ENCODE measurements around the gene MANSC1.

MANSC1 gene

DNA sequence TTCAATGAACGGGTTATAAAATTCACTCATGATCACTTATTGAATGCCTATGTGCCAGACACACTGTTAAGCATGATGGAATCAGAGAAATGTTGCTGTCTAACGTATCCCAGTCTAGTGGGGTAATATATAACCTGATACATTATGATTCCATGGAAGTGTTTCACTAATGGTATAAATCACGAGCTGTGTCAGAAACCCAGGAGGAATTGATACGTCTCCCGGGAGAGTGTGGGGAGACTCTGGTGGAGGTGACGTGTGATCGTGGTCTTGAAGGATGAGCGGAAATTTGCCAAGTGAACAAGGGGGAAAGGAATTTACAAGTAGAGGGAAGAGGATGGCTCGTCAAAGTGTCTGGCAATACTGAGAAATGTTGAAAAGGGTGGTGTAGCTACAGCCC lies 26.5 kb downstream of the MANSC1 start:
- Histone ChIP-seq H3K27me3 (ENCODE audit: insufficient read depth, poor library complexity, severe bottlenecking) (no peaks in the 10 kb centered on the region), H3K27ac (replicated peaks) (no peak overlapping the region), H3K4me3 (replicated peaks; ENCODE audit: insufficient read depth, low read length) (no peak overlapping the region)
- DNase-seq (ENCODE audit: low read depth in 1 of 2, low spot score in 1 of 2) = no peak
- TF ChIP-seq, protein P1, sequence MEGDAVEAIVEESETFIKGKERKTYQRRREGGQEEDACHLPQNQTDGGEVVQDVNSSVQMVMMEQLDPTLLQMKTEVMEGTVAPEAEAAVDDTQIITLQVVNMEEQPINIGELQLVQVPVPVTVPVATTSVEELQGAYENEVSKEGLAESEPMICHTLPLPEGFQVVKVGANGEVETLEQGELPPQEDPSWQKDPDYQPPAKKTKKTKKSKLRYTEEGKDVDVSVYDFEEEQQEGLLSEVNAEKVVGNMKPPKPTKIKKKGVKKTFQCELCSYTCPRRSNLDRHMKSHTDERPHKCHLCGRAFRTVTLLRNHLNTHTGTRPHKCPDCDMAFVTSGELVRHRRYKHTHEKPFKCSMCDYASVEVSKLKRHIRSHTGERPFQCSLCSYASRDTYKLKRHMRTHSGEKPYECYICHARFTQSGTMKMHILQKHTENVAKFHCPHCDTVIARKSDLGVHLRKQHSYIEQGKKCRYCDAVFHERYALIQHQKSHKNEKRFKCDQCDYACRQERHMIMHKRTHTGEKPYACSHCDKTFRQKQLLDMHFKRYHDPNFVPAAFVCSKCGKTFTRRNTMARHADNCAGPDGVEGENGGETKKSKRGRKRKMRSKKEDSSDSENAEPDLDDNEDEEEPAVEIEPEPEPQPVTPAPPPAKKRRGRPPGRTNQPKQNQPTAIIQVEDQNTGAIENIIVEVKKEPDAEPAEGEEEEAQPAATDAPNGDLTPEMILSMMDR (IDR thresholded peaks at IDR 0.05; ENCODE audit: insufficient read depth, low read length) = no peak
- TF ChIP-seq SPI1 (IDR thresholded peaks at IDR 0.05; ENCODE audit: borderline replicate concordance, low read depth) = no peak
- no peak for TF ChIP-seq GABPA (IDR thresholded peaks at IDR 0.05; ENCODE audit: low read depth)
- TF ChIP-seq, protein P2, sequence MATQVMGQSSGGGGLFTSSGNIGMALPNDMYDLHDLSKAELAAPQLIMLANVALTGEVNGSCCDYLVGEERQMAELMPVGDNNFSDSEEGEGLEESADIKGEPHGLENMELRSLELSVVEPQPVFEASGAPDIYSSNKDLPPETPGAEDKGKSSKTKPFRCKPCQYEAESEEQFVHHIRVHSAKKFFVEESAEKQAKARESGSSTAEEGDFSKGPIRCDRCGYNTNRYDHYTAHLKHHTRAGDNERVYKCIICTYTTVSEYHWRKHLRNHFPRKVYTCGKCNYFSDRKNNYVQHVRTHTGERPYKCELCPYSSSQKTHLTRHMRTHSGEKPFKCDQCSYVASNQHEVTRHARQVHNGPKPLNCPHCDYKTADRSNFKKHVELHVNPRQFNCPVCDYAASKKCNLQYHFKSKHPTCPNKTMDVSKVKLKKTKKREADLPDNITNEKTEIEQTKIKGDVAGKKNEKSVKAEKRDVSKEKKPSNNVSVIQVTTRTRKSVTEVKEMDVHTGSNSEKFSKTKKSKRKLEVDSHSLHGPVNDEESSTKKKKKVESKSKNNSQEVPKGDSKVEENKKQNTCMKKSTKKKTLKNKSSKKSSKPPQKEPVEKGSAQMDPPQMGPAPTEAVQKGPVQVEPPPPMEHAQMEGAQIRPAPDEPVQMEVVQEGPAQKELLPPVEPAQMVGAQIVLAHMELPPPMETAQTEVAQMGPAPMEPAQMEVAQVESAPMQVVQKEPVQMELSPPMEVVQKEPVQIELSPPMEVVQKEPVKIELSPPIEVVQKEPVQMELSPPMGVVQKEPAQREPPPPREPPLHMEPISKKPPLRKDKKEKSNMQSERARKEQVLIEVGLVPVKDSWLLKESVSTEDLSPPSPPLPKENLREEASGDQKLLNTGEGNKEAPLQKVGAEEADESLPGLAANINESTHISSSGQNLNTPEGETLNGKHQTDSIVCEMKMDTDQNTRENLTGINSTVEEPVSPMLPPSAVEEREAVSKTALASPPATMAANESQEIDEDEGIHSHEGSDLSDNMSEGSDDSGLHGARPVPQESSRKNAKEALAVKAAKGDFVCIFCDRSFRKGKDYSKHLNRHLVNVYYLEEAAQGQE (IDR thresholded peaks at IDR 0.05; ENCODE audit: insufficient replicate concordance, low read depth) = no peak
- no peak for TF ChIP-seq POLR2AphosphoS5 (IDR thresholded peaks at IDR 0.05; ENCODE audit: low read depth)

DNA sequence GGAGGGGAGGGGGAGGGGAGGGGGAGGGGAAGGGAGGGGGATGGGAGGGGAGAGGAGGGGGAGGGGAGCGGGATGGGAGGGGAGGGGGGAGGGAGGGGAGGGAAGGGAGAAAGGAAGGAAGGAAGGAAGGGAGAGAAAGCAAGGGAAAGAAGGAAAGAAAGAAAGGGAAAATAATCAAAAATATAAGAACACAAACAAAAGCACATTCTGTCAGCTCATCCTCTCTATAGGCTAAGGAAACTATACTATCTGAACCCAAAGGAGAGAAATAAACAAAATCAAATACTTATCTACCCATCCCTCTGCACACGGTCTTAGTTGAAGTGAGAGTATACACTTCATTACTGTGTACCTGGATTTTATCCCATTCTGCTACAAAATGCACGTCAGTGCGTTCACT lies 26.9 kb downstream of the MANSC1 start:
- TF ChIP-seq SPI1 (IDR thresholded peaks at IDR 0.05; ENCODE audit: borderline replicate concordance, low read depth) (no peak), POLR2AphosphoS5 (IDR thresholded peaks at IDR 0.05; ENCODE audit: low read depth) (no peak), GABPA (IDR thresholded peaks at IDR 0.05; ENCODE audit: low read depth) (no peak)
- TF ChIP-seq, protein P1 (IDR thresholded peaks at IDR 0.05; ENCODE audit: insufficient read depth, low read length) = no peak
- TF ChIP-seq, protein P2 (IDR thresholded peaks at IDR 0.05; ENCODE audit: insufficient replicate concordance, low read depth) = no peak
- no peaks in the 10 kb centered on the region for H3K27me3 ChIP-seq (ENCODE audit: insufficient read depth, poor library complexity, severe bottlenecking)
- H3K4me3 ChIP-seq (replicated peaks; ENCODE audit: insufficient read depth, low read length) = no peak overlapping the region
- H3K27ac ChIP-seq (replicated peaks) = no peak overlapping the region
- no peak for DNase-seq (ENCODE audit: low read depth in 1 of 2, low spot score in 1 of 2)

DNA sequence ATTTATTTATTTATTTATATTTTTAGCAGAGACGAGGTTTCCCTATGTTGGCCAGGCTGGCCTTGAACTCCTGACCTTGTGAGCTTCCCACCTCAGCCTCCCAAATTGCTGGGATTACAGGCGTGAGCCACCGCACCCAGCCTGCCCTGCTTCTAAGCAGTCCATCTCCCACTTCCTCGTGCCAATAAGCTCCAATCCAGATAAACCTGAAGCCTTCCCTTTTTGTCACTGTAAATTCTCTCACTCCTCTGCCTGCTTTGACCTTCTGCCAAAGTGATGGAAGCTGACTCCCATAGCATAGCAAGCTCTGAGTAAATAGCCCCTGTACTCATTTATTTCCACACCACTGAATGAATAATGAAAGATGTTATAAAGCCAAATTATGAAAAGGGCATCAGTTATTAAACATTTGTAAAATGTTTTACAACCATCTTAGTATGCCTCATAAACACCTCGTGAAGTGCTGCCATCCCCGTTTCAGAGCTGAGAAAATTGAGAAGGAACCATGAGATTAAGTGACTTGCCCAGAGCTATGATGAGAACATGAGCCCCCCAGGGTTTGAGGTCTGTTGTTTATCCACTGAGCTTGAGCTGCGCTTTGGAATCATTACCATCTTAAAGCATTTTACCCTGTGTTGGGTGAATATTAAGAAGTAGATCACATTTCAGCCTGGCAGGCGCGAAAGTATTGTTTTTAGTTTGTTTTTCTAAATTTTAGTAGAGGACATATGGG lies 30.4 kb downstream of the MANSC1 start:
- DNase-seq (ENCODE audit: low read depth in 1 of 2, low spot score in 1 of 2) = no peak
- Histone ChIP-seq H3K27me3 (ENCODE audit: insufficient read depth, poor library complexity, severe bottlenecking) (no peaks in the 10 kb centered on the region), H3K27ac (replicated peaks) (no peak overlapping the region), H3K4me3 (replicated peaks; ENCODE audit: insufficient read depth, low read length) (no peak overlapping the region)
- TF ChIP-seq, protein P1 (IDR thresholded peaks at IDR 0.05; ENCODE audit: insufficient read depth, low read length) = no peak
- no peak for TF ChIP-seq SPI1 (IDR thresholded peaks at IDR 0.05; ENCODE audit: borderline replicate concordance, low read depth)
- TF ChIP-seq, protein P2 (IDR thresholded peaks at IDR 0.05; ENCODE audit: insufficient replicate concordance, low read depth) = no peak
- no peak for TF ChIP-seq GABPA (IDR thresholded peaks at IDR 0.05; ENCODE audit: low read depth)
- no peak for TF ChIP-seq POLR2AphosphoS5 (IDR thresholded peaks at IDR 0.05; ENCODE audit: low read depth)
